SK-N-MC (cell line): ENCODE data around the gene LILRA5.
"Not testable (repeated sequence)": the region's sequence is repeated elsewhere in the genome, so short reads cannot be mapped to it uniquely, and the experiment has no call there.

ENCODE experiments used
- DNase-seq: peaks from one replicate; pipeline ENCODE4 v3.0.0-alpha.2; 2011; ENCODE audit warnings: low read depth, low spot score
- H3K27ac ChIP-seq: fragments of 200-600 bp; sonication (generic); 2 replicates; pipeline ENCODE4 v1.5.1; 2016; ENCODE audit warnings: mixed run types
- H3K36me3 ChIP-seq: fragments of 200-600 bp; sonication (generic); 2 replicates; pipeline ENCODE4 v1.6.1; 2017; ENCODE audit warnings: antibody characterized with exemption, low read length, mixed read lengths; ENCODE audit not compliant: insufficient read depth
- H3K4me3 ChIP-seq: fragments of 200-600 bp; sonication (generic); 2 replicates; pipeline ENCODE4 v1.5.1; 2016
- H3K9ac ChIP-seq: fragments of 200-600 bp; sonication (generic); 2 replicates; pipeline ENCODE4 v1.8.0; 2017; ENCODE audit warnings: mixed run types, mixed read lengths; ENCODE audit not compliant: insufficient read length
- H3K9me3 ChIP-seq: fragments of 200-600 bp; sonication (generic); 2 replicates; pipeline ENCODE4 v1.6.1; 2017; ENCODE audit warnings: low read depth, mild to moderate bottlenecking, antibody characterized with exemption, low read length, moderate library complexity, mixed read lengths
- EZH2 ChIP-seq: fragments of 200-600 bp; sonication (generic); IDR thresholded peaks from one replicate; pipeline ENCODE4 v1.6.1; 2017; ENCODE audit warnings: antibody characterized with exemption
- FOXP2 ChIP-seq: optimal IDR thresholded peaks from 2 replicates; pipeline ENCODE3; 2011; ENCODE audit warnings: mild to moderate bottlenecking, moderate library complexity; ENCODE audit not compliant: insufficient read depth; ENCODE audit errors: extremely low read length, control extremely low read depth
- POLR2AphosphoS5 ChIP-seq: IDR thresholded peaks from 2 replicates; pipeline ENCODE4 v1.6.1; 2012; ENCODE audit warnings: mild to moderate bottlenecking, low read depth, low read length, borderline replicate concordance

LILRA5 gene

DNA sequence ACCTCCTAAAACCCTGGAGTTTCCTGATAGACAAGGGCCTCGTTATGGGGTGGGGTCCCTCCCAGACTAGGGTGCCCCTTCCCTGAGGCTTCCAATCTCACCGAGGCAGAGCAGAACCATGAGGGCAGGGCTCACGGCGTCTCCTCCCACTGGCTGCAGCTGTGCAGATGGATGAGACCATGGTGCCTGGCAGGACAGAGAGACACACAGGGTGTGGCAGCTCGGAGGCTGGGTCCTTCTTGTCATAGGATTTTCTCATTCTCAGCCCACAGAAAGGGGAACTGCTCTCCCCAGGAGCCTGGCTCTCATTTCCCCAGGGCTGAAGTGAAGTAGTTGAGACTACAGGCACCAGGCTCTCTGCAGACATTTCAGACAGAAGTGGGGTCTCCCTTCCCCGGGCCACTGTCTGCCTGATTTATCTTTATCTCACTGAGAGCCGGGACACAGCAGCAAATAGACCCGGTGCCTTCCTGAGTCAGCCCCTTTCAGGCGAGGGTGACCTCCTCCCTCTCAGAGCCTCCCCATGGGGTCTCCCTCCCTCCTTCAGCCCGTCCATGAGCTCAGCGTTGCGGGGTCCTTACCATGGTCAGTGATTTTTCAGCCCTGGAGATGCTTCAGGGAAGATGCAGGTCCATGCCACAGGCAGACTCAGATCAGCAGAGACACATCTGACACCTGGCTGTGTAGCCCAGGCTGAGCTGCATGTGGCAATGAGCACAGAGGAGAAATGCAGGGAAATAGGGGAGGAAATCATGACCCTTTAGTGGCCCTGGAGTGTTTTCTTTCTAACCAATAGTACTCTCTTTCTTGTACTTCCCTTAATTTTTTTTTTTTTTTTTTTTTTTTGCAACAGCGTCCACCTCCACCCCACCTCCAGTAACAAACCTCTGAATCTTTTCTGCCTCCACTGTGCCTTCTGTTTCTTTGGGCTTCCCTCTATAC is at the start of gene LILRA5:
TSS of gene LILRA5 (minus strand) at position 731 of the 942 bp plus-strand sequence. CDS start at position 584, 147 bp downstream.
- no peak within 1 kb of the TSS for H3K9ac ChIP-seq
- no peak for DNase-seq

GRCh38 chr19:54361680-54362422 is 48.9 kb upstream of the LILRA5 start:
- not testable (repeated sequence) for H3K9ac ChIP-seq, H3K4me3 ChIP-seq, DNase-seq, H3K9me3 ChIP-seq, H3K36me3 ChIP-seq, H3K27ac ChIP-seq

More for the DNA sequence above, at the start of gene LILRA5:
- Histone ChIP-seq H3K9me3 (no peaks in the 10 kb centered on the region), H3K27ac (no peak within 1 kb of the TSS), H3K36me3 (no peaks in the 10 kb centered on the region), H3K4me3 (no peak within 1 kb of the TSS)
- TF ChIP-seq POLR2AphosphoS5 (no peak), EZH2 (no peak), FOXP2 (no peak)

GRCh38 chr19:54359149-54359820 is 46.3 kb upstream of the LILRA5 start:
- H3K36me3 ChIP-seq, H3K4me3 ChIP-seq, H3K27ac ChIP-seq, DNase-seq, H3K9ac ChIP-seq, H3K9me3 ChIP-seq: not testable (repeated sequence)

DNA sequence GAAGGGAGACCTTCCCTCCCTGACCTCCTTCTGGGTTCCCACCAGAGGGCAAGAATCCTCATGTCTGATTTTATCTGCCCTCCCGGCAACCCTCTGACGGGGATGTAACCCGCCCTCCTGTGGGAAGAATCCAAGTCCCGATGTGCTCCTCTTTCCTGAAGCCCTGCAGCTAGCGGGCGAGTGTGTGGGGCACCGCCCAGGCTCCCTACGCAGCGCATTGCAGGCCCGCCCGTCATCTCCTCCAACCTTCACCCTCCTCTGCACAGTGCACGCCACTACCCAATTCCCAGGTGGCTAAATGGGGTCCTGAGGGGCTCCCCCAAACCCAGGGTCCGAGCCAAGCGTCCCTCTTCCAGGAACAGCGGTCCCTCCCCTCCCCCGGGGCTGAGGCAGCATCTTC is 44.4 kb upstream of the LILRA5 start:
- no peak for DNase-seq
- no peak overlapping the region for H3K4me3 ChIP-seq
- no peaks in the 10 kb centered on the region for H3K36me3 ChIP-seq
- no peak overlapping the region for H3K9ac ChIP-seq
- H3K9me3 ChIP-seq = no peaks in the 10 kb centered on the region
- no peak overlapping the region for H3K27ac ChIP-seq
- TF ChIP-seq POLR2AphosphoS5 (no peak), EZH2 (no peak), FOXP2 (no peak)

- TF ChIP-seq FOXP2 (no peak), EZH2 (no peak), POLR2AphosphoS5 (no peak)
- H3K4me3 ChIP-seq = no peak overlapping the region
These were observed 43.6 kb upstream of the LILRA5 start for GRCh38 chr19:54356444-54357056.

DNA sequence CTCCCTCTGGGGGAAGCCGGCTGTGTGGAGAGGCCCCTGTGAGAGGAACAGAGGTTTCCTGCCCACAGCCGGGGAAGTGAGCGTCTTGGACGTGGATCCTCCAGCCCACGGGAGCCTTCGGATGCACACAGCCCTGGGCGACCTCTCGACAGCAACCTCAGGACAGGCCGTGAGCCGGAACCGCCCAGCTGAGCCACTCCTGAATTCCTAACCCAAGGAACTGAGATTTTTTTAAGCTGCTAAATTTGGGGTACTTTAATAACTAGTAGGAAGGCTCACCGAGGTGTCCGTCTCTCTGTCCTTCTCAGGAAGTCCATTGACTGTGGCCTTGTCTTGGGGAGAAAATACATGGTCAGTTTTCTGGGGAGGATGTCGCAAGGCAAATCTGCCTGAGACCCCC is 42.7 kb upstream of the LILRA5 start:
- no peak for DNase-seq
- no peak overlapping the region for H3K4me3 ChIP-seq
- no peak overlapping the region for H3K9ac ChIP-seq
- no peak for TF ChIP-seq POLR2AphosphoS5
- no peak for TF ChIP-seq EZH2
- no peak for TF ChIP-seq FOXP2
- no peak overlapping the region for H3K27ac ChIP-seq
- H3K36me3 ChIP-seq = no peaks in the 10 kb centered on the region
- no peaks in the 10 kb centered on the region for H3K9me3 ChIP-seq

More at GRCh38 chr19:54356444-54357056, 43.6 kb upstream of the LILRA5 start:
- Histone ChIP-seq H3K27ac (no peak overlapping the region), H3K9me3 (no peaks in the 10 kb centered on the region), H3K9ac (no peak overlapping the region), H3K36me3 (no peaks in the 10 kb centered on the region)
- no peak for DNase-seq

DNA sequence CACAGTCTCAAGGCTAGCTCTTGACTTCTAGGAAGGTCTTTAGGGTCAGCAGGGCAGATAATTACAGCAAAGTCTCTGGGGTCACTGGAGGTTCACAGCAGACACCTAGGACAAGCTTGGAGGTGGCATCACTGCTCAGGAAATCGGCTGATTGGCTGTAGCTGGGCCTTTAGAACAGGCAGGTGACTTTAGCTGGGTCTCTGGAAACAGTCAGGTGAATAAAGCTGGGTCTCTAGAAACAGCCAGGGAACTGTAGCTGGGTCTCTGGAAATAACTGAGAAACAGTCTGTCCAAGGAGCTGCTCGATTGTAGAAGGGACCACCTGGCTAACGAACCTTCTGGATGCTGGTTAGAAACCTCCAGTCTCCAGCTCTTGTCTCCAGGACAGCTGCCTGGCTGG is 41.8 kb upstream of the LILRA5 start:
- DNase-seq = no peak
- TF ChIP-seq FOXP2 = no peak
- no peak for TF ChIP-seq EZH2
- TF ChIP-seq POLR2AphosphoS5 = no peak
- Histone ChIP-seq H3K27ac (no peak overlapping the region), H3K4me3 (no peak overlapping the region), H3K9ac (no peak overlapping the region), H3K36me3 (no peaks in the 10 kb centered on the region), H3K9me3 (no peaks in the 10 kb centered on the region)

DNA sequence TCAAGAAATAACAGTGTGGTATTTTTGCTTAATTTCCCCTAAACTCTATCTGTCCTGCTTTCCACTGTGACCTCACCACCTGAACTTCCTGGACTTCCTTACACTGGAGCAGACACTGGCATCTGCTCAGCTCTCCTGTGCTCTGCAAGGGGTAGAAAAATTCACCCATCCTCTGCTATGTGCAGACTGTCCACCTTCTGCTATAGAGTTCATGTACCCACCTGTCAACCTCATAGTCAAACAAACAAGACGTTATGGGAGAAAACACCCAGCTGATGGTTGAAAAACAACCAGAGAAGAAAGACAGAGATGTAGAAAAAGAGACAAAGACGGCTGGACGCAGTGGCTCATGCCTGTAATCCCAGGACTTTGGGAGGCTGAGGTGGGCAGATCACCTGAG is 39.6 kb upstream of the LILRA5 start:
- TF ChIP-seq FOXP2 (no peak), POLR2AphosphoS5 (no peak), EZH2 (no peak)
- no peak overlapping the region for H3K4me3 ChIP-seq
- no peak for DNase-seq
- no peaks in the 10 kb centered on the region for H3K36me3 ChIP-seq
- H3K9me3 ChIP-seq = no peaks in the 10 kb centered on the region
- H3K9ac ChIP-seq = no peak overlapping the region
- H3K27ac ChIP-seq = no peak overlapping the region

- H3K27ac ChIP-seq = no peak overlapping the region
- TF ChIP-seq FOXP2 (no peak), POLR2AphosphoS5 (no peak)
- no peaks in the 10 kb centered on the region for H3K9me3 ChIP-seq
- no peak overlapping the region for H3K9ac ChIP-seq
- no peaks in the 10 kb centered on the region for H3K36me3 ChIP-seq
- H3K4me3 ChIP-seq = no peak overlapping the region
- no peak for DNase-seq
These were observed 39.1 kb upstream of the LILRA5 start for GRCh38 chr19:54352041-54352440.
